GM18951 (cell line): ENCODE measurements around the gene SMC5.

ENCODE experiments used
- POLR2A ChIP-seq: IDR thresholded peaks from 4 replicates; pipeline ENCODE4 v1.6.1; 2011; ENCODE audit warnings: mild to moderate bottlenecking; ENCODE audit not compliant: insufficient read length, insufficient read depth; ENCODE audit errors: extremely low read depth
- in situ Hi-C: fragments of 300-500 bp; cut with MboI; formaldehyde crosslinking; loops from one replicate; pipeline ENCODE4 v1.12.0; 2022; ENCODE audit warnings: low sequenced_read_pairs, mixed read lengths, inconsistent platforms; ENCODE audit not compliant: unreplicated experiment

Gene SMC5

DNA sequence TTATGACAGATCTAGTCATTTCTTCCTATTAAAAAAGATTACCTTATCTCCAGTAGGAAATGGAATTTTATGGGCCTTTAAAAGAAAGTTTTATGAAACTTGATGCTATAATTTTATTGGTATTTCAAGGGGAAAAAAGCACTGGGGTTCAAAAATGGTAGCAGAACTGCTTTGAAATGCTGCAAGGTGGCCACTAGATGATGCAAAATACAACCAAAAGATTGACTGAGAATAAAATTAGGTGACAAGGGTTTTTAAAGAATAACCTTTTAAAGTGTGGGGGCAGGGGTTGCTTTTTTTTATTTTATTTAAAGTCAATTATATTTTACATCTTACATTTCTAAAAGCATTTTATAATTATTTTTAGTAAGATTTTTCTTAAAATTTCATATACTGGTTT is 94.0 kb downstream of the SMC5 start:
- in situ Hi-C loops, result no loop called here
- TF ChIP-seq POLR2A, result no peak

DNA sequence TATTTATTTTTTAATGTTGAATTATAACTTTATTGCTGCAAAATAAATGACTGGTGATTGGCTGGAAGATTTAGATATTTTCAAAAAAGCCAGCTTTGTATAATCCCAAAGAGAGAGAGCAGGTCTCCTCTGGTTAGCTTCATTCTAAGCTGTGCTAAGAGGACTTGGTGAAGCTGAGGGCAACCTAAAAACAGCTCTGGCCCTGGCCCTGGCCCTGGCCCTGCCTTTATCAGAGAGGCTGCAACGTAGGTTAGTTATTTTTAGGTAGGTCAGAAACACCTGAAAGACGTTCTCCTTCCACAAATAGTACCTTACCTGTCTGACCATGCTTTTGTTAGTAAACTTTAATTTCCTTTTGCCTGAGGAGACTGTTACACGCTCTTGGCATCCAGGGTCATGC is 97.0 kb downstream of the SMC5 start:
- in situ Hi-C loops, result no loop called here

DNA sequence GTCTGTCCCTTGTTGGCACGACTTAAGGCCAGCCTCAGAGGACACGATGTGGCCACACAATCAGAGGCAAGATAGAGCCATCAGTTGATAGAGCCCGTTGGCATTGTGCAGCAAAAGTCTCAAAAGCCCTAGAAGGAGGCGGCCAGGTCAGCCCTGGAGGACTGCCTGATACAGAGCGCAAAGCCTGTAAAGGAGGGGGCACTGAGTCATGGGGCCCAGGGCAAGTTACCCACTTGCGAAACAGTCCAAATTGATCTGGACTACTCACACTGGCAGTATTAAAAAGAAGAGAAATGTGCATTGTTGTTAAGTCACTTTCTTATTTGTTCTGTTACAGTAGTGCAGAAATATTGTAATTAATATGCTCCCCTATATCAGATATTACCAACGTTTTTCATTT is 104.2 kb downstream of the SMC5 start:
- no peak for TF ChIP-seq POLR2A
- in situ Hi-C loops, result no loop called here

More for the DNA sequence above, 97.0 kb downstream of the SMC5 start:
- TF ChIP-seq POLR2A, result no peak

DNA sequence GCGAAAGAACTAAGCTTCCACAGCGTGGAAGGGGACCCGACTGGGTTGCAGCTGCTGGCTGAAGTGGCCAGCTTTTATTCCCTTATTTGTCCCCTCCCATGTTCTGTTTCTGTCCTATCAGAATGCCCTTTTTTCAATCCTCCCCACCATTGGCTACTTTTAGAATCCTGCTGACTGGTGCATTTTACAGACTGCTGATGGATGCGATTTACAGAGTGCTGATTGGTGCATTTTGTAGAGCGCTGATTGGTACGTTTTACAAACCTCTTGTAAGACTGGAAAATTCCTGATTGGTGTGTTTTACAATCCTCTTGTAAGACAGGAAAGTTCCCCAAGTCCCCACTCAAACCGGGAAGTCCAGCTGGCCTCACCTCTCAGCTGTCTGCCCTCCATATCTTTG is 105.0 kb downstream of the SMC5 start:
- TF ChIP-seq POLR2A, result no peak
- in situ Hi-C loops, result no loop called here

DNA sequence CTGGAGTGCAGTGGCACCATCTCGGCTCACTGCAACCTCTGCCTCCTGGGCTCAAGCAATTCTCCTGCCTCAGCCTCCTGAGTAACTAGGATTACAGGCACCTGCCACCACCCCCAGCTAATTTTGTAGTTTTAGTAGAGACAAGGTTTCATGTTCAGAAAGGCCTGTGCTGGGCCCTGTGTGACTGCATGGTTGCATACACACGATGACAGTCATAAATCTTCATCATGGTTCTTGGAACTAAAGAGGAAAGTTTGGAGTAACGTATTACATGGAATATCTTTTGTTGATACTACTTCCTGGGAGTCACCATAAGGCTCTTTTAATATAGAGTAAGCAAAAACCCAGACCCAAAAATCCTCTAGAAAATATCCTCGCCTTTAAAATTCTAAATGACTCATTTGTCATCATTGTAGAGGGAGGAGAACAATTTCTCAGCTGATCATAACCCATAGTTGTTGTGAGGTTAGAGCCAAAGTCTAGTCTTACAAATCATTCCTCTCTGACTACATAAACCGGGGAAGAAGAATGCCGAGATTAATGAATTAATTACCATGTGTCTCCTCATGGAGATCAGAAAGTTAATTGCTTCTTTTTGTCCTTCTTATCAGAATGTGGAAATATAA is 108.6 kb downstream of the SMC5 start:
- in situ Hi-C loops, result no loop called here

DNA sequence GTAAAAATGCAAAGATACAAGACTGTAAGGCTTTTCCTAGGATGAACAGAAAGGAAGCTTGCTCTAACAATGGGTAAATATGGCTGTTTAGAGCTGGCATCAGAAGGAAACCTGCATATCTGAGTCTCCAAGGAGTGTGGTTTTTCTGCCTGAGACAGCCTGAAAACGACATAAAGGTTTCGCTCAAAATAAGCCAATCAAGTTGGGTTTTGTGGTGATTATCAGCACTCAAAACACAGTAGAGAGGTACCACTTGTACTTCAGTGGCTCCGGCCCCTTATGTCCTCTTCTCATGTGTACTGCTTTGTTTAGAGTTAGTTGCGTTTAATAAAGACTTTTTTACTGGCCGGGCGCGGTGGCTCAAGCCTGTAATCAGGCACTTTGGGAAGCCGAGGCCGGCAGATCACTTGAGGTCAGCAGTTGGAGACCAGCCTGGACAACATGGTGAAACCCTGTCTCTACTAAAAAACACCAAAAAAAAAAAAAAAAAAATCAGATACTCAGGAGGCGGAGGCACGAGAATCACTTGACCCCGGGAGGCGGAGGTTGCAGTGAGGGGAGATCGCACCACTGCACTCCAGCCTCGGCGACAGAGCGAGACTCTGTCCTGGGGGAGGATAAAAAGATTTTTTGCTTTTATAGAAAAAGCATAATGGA is 116.3 kb downstream of the SMC5 start:
- no peak for TF ChIP-seq POLR2A
- in situ Hi-C loops, result no loop called here

More for the DNA sequence above, 108.6 kb downstream of the SMC5 start:
- TF ChIP-seq POLR2A, result no peak

DNA sequence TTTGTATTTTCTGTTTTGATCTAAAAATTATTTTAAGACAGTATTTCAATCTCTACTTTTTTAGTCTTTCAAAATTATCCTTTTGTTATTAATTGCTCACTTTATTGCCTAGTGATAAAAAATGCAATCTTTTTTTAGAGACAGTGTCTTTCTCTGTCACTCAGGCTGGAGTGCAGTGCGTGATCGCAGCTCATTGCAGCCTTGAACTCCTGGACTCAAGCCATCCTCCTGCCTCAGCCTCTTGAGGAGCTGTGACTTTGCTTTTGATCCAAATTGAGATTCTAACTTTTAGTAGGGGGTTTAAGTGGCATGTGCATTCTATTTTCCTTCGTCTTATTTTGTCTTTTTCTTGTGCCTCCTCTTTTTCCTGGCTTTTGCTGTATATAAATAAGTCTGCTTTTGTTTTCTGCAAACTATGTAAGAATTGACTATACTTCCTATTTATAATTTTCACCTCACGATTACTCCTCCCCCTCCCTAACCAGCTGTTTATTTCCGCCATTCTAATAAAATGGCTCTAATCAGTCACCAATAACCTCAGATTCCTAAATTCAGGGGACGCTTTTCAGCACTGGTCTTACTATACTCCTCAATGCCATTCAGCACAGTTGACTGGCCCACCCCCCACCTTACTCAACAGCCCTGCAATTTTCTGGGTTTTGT is 123.4 kb downstream of the SMC5 start:
- in situ Hi-C loops, result no loop called here
- TF ChIP-seq POLR2A, result no peak

DNA sequence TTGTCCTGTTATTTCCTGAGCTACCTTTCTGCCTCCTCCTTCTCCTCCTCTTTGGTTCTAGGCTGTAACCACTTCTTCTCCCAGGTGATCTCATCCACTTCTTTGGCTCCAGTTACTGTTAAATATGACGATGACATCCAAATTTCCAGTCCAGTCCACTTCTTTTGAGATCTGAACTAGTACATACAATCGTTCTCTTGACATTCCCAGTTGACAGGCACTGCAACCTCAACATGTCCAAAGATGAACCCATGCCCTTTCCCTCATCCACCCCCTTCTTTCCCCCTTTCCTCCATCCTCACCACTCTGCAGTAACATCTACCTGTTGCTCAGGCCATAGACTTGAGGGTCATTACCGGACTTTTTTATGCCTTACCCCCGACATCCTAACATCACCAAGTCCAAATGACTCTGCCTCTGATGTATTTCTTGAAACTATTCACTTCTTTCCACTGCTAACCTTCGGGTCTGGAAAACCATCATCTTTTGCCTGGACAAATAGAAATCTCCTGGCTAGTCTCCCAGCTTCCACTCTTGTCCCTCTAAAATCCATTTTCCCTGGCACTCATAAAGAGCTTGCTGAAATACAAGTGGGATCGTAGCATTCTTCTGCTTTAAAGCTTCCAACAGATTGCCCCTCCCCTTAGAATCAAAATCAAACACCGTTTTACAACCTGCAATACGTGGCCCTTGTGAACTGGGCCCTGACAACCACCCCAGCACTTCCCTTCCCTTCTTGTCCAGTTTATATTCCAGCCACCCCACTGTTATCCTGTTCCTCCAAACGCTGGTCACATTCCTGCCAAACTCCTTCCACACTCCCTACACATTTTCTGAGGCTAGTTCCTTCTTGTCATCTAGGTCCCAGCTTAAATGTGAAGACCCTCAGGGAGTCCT is 124.2 kb downstream of the SMC5 start:
- TF ChIP-seq POLR2A, result no peak
- in situ Hi-C loops, result no loop called here

DNA sequence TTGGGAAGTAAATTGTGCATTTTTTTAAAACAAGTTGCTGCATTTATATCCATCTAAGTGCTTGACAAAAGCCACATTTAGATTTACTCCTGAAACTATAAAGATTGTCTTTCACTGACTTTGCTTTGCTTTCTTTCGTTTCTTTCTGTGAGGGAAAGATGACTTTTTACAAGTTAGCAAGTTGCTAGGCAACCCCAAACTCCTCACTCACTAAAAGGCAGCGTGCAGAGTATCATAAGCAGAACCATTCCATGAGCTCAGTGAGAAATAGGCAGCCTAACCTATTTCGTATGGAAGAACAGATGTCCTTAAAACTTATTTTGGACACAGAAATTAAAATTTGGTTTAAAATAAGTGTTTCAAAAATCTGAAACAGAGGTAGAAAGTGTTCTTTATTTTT is 126.6 kb downstream of the SMC5 start:
- in situ Hi-C loops, result no loop called here
- no peak for TF ChIP-seq POLR2A

DNA sequence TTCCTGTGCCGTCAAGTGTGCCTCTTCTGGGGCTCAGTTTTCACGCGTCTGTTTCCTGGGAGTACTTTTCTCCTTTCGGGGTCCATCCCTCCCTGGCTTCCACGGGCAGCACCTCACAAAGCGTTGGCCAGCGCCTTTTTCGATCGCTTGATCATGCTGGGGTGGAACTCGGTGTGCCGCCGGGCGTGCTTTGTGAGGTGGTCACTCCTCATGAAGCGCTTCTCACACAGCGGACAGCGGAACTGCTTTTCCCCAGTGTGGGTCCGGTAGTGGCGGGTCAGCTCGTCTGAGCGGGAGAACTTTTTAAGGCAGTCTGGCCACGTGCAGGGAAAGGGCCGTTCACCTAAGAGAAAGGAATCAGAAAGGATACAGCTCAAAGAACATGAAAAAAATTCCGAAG is 128.9 kb downstream of the SMC5 start:
- TF ChIP-seq POLR2A, result no peak
- in situ Hi-C loops, result no loop called here

DNA sequence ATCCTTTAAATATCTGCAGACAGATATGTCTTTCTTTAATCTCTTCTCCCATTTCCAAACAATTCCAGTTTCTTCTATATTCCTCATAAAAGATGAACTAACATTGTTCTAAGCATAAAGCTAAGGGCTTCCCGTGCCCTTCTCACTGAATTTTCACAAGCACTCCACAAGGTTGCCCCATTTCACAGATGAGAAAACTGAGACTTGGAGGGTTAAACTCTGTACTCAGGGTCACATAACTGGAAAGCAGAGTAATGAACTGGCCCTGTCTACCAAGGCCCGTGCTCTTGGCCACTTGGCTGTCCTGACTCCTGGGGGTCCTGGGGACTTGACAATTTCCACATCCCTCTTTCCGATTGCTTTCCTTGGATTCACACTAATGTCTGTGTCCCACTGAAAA is 130.4 kb downstream of the SMC5 start:
- no peak for TF ChIP-seq POLR2A
- in situ Hi-C loops, result no loop called here

DNA sequence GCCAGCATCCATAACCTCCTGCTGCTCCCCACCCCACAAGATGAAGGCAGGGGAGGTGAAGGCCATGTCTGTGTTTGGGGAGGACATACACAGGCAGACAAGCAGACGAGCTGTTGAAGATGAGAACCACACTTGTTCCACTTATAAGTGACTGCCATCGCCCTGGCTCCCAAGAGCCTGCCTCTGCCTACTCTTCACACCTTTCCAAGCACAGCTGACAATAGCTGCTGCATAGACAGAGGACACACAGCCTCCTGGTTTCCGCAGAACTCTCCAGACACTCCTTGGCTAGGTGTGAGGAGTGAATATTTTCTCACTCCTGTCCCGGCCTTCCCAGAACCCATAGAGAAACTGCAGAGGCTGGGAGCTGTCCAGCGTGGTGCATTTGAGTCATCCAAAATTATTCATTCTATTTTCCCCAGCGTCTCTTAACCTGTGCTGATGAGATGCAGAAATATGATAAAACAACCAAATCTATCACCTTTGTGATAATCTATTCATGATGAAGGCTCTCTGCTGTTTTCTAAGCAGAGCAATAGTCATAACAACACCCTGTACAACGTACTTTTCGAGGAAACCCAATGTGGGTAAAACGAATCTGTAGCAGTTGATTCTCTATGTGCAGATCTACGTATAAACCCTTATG is 131.0 kb downstream of the SMC5 start:
- TF ChIP-seq POLR2A, result no peak
- in situ Hi-C loops, result no loop called here

DNA sequence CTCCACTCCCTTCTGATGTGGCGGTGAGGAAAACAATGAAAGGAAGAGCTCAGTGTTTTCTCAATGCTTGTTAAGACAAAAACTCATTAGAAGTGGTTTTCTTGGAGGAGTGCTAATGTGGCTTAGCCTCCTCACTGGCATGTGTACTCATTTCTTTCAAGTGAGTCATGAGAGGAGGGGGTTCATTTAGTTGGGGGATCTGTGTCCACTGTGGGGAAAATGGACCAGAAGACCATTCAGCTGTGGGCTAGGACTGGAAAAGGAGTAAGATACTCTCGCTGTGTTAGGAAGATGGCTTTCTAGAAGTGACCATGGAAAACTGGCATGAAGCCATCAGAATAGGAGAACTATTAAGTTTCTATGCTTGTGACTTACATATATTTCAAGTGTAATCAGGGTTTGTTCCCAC is 132.2 kb downstream of the SMC5 start:
- in situ Hi-C loops, result no loop called here
- no peak for TF ChIP-seq POLR2A
